Subcutaneous abdominal adipose tissue (tissue), 5 donors: ENCODE measurements around the gene ELMO3.

ENCODE experiments used
- H3K27ac ChIP-seq: one replicate; pipeline ENCODE4 v1.7.0; 2013; ENCODE audit warnings: low read depth, mild to moderate bottlenecking, inconsistent platforms, low read length, moderate library complexity
- H3K27me3 ChIP-seq, 5 donors: one replicate each; pipeline ENCODE4 v1.7.0; 2013; ENCODE audit warnings: low read length in 5 of 5, inconsistent platforms in 1 of 5; ENCODE audit not compliant: control insufficient read depth in 5 of 5, insufficient read depth in 4 of 5
- H3K36me3 ChIP-seq, 5 donors: one replicate each; pipeline ENCODE4 v1.7.0; 2013; ENCODE audit warnings: low read length in 5 of 5; ENCODE audit not compliant: control insufficient read depth in 5 of 5, insufficient read depth in 5 of 5
- H3K4me1 ChIP-seq, 5 donors: one replicate each; pipeline ENCODE4 v1.7.0; 2013; ENCODE audit warnings: low read length in 5 of 5, mild to moderate bottlenecking in 3 of 5, moderate library complexity in 1 of 5; ENCODE audit not compliant: control insufficient read depth in 5 of 5, insufficient read depth in 5 of 5
- H3K4me3 ChIP-seq, 5 donors: one replicate each; pipeline ENCODE4 v1.7.0; 2013; ENCODE audit warnings: low read length in 5 of 5, low read depth in 1 of 5
- H3K9ac ChIP-seq, 5 donors: one replicate each; pipeline ENCODE4 v1.7.0; 2013; ENCODE audit warnings: low read length in 5 of 5, mild to moderate bottlenecking in 4 of 5, moderate library complexity in 3 of 5
- H3K9me3 ChIP-seq, 5 donors: one replicate each; pipeline ENCODE4 v1.7.0; 2013; ENCODE audit warnings: low read length in 5 of 5; ENCODE audit not compliant: control insufficient read depth in 5 of 5
- donor health status: healthy.
- donor health status: healthy.
- donor health status: healthy.
- donor health status: healthy.
- donor health status: healthy.

The ELMO3 gene

GRCh38 chr16:67196881-67197280 lies 2.0 kb upstream of the ELMO3 start:
- peaks cover 0 to 68% (median 59%) of the 10 kb centered on the region in 5 donors for H3K36me3 ChIP-seq
- H3K27ac ChIP-seq, result no peak overlapping the region
- H3K4me3 ChIP-seq, result no peak overlapping the region
- H3K4me1 ChIP-seq, result peaks cover 15 to 48% (median 46%) of the 10 kb centered on the region in 5 donors
- no peaks in the 10 kb centered on the region for H3K27me3 ChIP-seq
- H3K9ac ChIP-seq, result no peak overlapping the region
- H3K9me3 ChIP-seq, result no peaks in the 10 kb centered on the region

- H3K27ac ChIP-seq, result no peak overlapping the region
- no peak overlapping the region for H3K4me3 ChIP-seq
- no peaks in the 10 kb centered on the region for H3K9me3 ChIP-seq
- peaks cover 11 to 43% (median 41%) of the 10 kb centered on the region in 5 donors for H3K4me1 ChIP-seq
- H3K9ac ChIP-seq, result no peak overlapping the region
- H3K27me3 ChIP-seq, result no peaks in the 10 kb centered on the region
- H3K36me3 ChIP-seq, result peaks cover 0 to 76% (median 66%) of the 10 kb centered on the region in 5 donors
Measured at GRCh38 chr16:67197704-67198103, 1.2 kb upstream of the ELMO3 start.

- Histone ChIP-seq H3K4me3 (no peak overlapping the region), H3K9me3 (no peaks in the 10 kb centered on the region), H3K27me3 (no peaks in the 10 kb centered on the region), H3K4me1 (peaks cover 7 to 37% (median 35%) of the 10 kb centered on the region in 5 donors), H3K27ac (no peak overlapping the region), H3K9ac (no peak overlapping the region), H3K36me3 (peaks cover 0 to 82% (median 72%) of the 10 kb centered on the region in 5 donors)
Measured at GRCh38 chr16:67198238-67198734, 645 bp upstream of the ELMO3 start.

GRCh38 chr16:67199808-67200198 lies 872 bp downstream of the ELMO3 start:
- peaks cover 0 to 79% (median 70%) of the 10 kb centered on the region in 5 donors for H3K36me3 ChIP-seq
- H3K27ac ChIP-seq, result no peak overlapping the region
- no peak overlapping the region for H3K9ac ChIP-seq
- peaks cover 1 to 27% (median 25%) of the 10 kb centered on the region in 5 donors for H3K4me1 ChIP-seq
- H3K9me3 ChIP-seq, result no peaks in the 10 kb centered on the region
- no peaks in the 10 kb centered on the region for H3K27me3 ChIP-seq
- no peak overlapping the region for H3K4me3 ChIP-seq

- H3K36me3 ChIP-seq, result peaks cover 0 to 72% (median 63%) of the 10 kb centered on the region in 5 donors
- H3K4me1 ChIP-seq, result peaks cover 1 to 27% (median 25%) of the 10 kb centered on the region in 5 donors
- no peak overlapping the region for H3K27ac ChIP-seq
- H3K9me3 ChIP-seq, result no peaks in the 10 kb centered on the region
- no peaks in the 10 kb centered on the region for H3K27me3 ChIP-seq
- no peak overlapping the region for H3K4me3 ChIP-seq
- H3K9ac ChIP-seq, result no peak overlapping the region
Measured at GRCh38 chr16:67200491-67200890, 1.6 kb downstream of the ELMO3 start.

GRCh38 chr16:67201411-67202345 lies 2.7 kb downstream of the ELMO3 start:
- Histone ChIP-seq H3K4me1 (peaks cover 1 to 27% (median 25%) of the 10 kb centered on the region in 5 donors), H3K9ac (no peak overlapping the region), H3K27me3 (no peaks in the 10 kb centered on the region), H3K36me3 (peaks cover 0 to 71% (median 54%) of the 10 kb centered on the region in 5 donors), H3K9me3 (no peaks in the 10 kb centered on the region), H3K4me3 (no peak overlapping the region), H3K27ac (no peak overlapping the region)

- Histone ChIP-seq H3K9me3 (no peaks in the 10 kb centered on the region), H3K36me3 (peaks cover 0 to 71% (median 52%) of the 10 kb centered on the region in 5 donors), H3K4me1 (peaks cover 1 to 22% (median 20%) of the 10 kb centered on the region in 5 donors), H3K27ac (no peak overlapping the region), H3K9ac (no peak overlapping the region), H3K27me3 (no peaks in the 10 kb centered on the region), H3K4me3 (no peak overlapping the region)
Measured at GRCh38 chr16:67202426-67202825, 3.5 kb downstream of the ELMO3 start.

- Histone ChIP-seq H3K4me3 (no peak overlapping the region), H3K27me3 (no peaks in the 10 kb centered on the region), H3K9me3 (no peaks in the 10 kb centered on the region), H3K4me1 (peaks cover 1 to 16% (median 15%) of the 10 kb centered on the region in 5 donors), H3K9ac (no peak overlapping the region), H3K27ac (no peak overlapping the region), H3K36me3 (peaks cover 0 to 71% (median 46%) of the 10 kb centered on the region in 5 donors)
Measured at GRCh38 chr16:67202956-67203493, 4.1 kb downstream of the ELMO3 start.

GRCh38 chr16:67204076-67204475 lies 5.1 kb downstream of the ELMO3 start:
- Histone ChIP-seq H3K9me3 (no peaks in the 10 kb centered on the region), H3K9ac (no peak overlapping the region), H3K27ac (no peak overlapping the region), H3K36me3 (peaks cover 0 to 68% (median 42%) of the 10 kb centered on the region in 5 donors), H3K4me1 (peaks cover 0 to 6% (median 4%) of the 10 kb centered on the region in 5 donors), H3K4me3 (no peak overlapping the region), H3K27me3 (no peaks in the 10 kb centered on the region)
